WERI-Rb-1 (cell line): Measurements from ENCODE around the gene CACUL1.
A peak's percentile ranks its signal among the peaks of the same experiment; 100 is the strongest.

Experiments used
- DNase-seq: peaks from one replicate; pipeline ENCODE4 v3.0.0-alpha.2; 2020
- H3K27ac ChIP-seq: fragments of 250-450 bp; sonication (Bioruptor Pico); 2 replicates; pipeline ENCODE4 v1.5.1; 2020; ENCODE audit warnings: mild to moderate bottlenecking, moderate library complexity
- H3K27me3 ChIP-seq: fragments of 250-450 bp; sonication (Bioruptor Pico); 2 replicates; pipeline ENCODE4 v1.5.1; 2021; ENCODE audit warnings: mild to moderate bottlenecking, low read depth, moderate library complexity; ENCODE audit not compliant: insufficient read depth, severe bottlenecking
- H3K36me3 ChIP-seq: fragments of 250-450 bp; sonication (Bioruptor Pico); 2 replicates; pipeline ENCODE4 v1.5.1; 2020; ENCODE audit warnings: mild to moderate bottlenecking, moderate library complexity
- H3K4me3 ChIP-seq: 2 replicates; pipeline ENCODE4 v1.5.1; 2011; ENCODE audit warnings: low read depth, mild to moderate bottlenecking, control low read depth, low read length
- H3K9me3 ChIP-seq: fragments of 250-450 bp; sonication (Bioruptor Pico); 2 replicates; pipeline ENCODE4 v1.5.1; 2021; ENCODE audit warnings: mild to moderate bottlenecking, moderate library complexity; ENCODE audit not compliant: severe bottlenecking
- CTCF ChIP-seq: IDR thresholded peaks from 2 replicates; pipeline ENCODE4 v1.5.1; 2011; ENCODE audit warnings: low read depth, mild to moderate bottlenecking, control low read depth, inconsistent platforms, low read length

CACUL1 gene

DNA sequence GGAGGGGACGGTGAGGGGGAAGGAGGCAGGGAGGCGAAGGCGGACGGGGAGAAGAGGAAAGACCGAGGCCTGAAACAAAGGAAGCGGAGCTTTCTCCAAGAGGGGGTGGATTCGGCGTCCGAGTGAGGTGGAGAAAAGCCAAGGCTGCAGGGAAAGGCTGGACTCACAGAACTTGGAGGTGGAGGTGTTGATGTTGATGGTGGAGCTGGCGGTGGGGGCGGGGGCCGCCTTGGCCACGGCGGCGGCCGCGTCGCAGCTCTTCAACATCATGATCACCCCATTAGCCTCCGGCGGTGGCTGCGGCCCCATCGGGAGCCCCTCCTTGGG lies 578 bp downstream of the CACUL1 start:
- no peaks in the 10 kb centered on the region for H3K9me3 ChIP-seq
- peak; percentile 59 for DNase-seq
- peak overlapping the region; percentile 98 for H3K4me3 ChIP-seq
- no peak for TF ChIP-seq CTCF
- peaks cover 9% of the 10 kb centered on the region for H3K36me3 ChIP-seq
- H3K27ac ChIP-seq, result peak overlapping the region; percentile 90
- H3K27me3 ChIP-seq, result no peaks in the 10 kb centered on the region

DNA sequence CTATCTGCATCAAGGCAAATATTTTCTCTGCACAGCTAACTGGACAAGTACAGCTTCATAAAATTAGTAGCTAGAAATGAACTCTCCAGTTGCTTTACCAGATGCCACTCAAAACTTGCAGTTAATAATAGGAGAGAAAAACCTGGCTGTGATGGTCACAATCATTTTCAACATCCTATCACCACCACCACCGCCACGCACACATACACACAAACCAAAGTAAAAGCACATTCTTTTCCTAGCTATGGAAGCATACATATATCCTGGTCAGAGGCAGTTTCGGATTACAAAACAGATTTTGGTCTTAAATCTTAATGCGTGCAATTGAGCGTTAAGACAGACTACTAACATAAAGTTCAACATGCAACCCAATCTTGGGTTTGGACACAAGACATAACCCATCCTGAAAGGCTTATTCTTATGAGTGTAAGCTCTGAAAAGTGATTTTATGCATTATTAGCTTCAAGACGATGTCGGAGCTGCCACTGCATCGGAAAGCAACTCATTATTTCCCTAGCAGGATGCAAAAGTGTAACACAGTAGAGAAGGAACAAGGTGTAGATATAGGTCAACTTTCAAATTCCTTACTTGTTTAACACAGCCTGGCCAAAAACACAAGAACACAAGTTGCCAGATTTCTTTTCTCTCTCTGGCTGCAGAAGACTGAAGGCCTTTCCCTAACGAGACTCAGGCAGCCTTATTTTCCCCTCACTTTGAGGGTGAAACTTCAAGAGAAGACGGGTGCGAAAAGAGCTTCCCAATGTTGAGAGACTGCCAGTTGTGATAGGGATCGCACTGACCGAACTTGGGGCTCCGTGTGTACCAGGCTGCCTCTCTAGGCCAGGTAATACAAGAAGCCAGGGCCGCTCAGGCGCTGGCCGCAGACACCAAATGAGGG lies 1.2 kb downstream of the CACUL1 start:
- DNase-seq, result no peak

GRCh38 chr10:118752409-118752808 lies 2.4 kb downstream of the CACUL1 start:
- no peak for DNase-seq
- Histone ChIP-seq H3K9me3 (no peaks in the 10 kb centered on the region), H3K4me3 (no peak overlapping the region), H3K36me3 (peaks cover 9% of the 10 kb centered on the region), H3K27ac (no peak overlapping the region), H3K27me3 (no peaks in the 10 kb centered on the region)
- no peak for TF ChIP-seq CTCF

More for the DNA sequence above, 1.2 kb downstream of the CACUL1 start:
- H3K9me3 ChIP-seq, result no peaks in the 10 kb centered on the region
- no peak for TF ChIP-seq CTCF
- H3K36me3 ChIP-seq, result peaks cover 9% of the 10 kb centered on the region
- H3K4me3 ChIP-seq, result peak overlapping the region; percentile 98
- H3K27me3 ChIP-seq, result no peaks in the 10 kb centered on the region
- H3K27ac ChIP-seq, result peak overlapping the region; percentile 90

DNA sequence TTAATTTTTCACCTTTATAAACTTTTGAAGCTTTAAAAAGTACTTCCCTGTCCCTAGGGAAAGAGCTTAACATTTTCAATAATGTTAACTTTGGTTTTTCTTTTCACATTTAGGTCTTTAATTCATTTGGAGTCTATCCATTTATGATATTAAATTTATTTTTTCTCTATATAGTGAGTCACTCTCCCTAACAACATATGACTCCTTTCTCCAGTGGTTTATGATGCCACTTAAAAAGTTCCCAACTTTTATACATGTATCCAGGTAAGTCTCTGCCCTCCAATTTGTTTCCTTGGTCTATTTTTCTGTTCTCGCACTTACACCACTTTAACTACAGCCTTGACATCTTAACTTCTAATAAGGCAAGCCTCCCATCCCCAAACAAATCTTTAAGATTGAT lies 3.5 kb downstream of the CACUL1 start:
- H3K27me3 ChIP-seq, result no peaks in the 10 kb centered on the region
- no peak overlapping the region for H3K27ac ChIP-seq
- DNase-seq, result no peak
- no peaks in the 10 kb centered on the region for H3K9me3 ChIP-seq
- TF ChIP-seq CTCF, result no peak
- H3K36me3 ChIP-seq, result peaks cover 9% of the 10 kb centered on the region
- H3K4me3 ChIP-seq, result no peak overlapping the region

- no peak for TF ChIP-seq CTCF
- no peak for DNase-seq
- no peaks in the 10 kb centered on the region for H3K9me3 ChIP-seq
These were observed 6.7 kb downstream of the CACUL1 start for GRCh38 chr10:118748041-118748440.

More at GRCh38 chr10:118748041-118748440, 6.7 kb downstream of the CACUL1 start:
- Histone ChIP-seq H3K4me3 (no peak overlapping the region), H3K27me3 (no peaks in the 10 kb centered on the region), H3K36me3 (peaks cover 4% of the 10 kb centered on the region; the same call in 1 of the 2 replicates), H3K27ac (no peak overlapping the region)
